ENCODE measurements around the gene RCOR1. TPM values are rescaled to one million over a fixed set of nuclear protein-coding genes. Genes with fewer than 3 reads are reported as not detected.
A peak's percentile ranks its signal among the peaks of the same experiment; 100 is the strongest.

The RCOR1 gene
- total and polyA plus RNA-seq, 9 donors = 7.2 to 22.3 (median 18.3) TPM

DNA sequence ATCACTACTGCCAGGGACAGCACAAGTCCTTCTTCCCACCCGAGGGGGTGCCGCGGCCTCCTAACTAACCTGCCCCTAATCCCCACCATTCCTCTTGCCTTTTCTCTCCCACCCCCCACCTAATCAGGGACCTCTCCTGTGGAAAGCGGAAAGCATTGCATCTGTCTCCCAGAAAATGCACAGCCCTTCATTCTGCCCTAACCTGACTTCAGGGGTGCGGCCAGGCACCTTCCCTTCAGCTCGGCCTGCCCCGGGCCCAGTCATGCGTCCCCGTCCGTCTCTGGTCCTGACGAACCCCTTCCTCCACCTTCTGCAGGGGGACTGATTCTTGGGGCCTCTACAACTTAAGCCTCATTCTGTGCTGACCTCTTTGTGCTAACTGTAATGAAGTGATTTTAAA, 140.9 kb downstream of the RCOR1 start:
- Histone ChIP-seq H3K4me1 (ENCODE audit: insufficient read depth) (no peaks in the 10 kb centered on the region), H3K4me3 (no peak overlapping the region), H3K9me3 (no peaks in the 10 kb centered on the region), H3K27me3 (no peaks in the 10 kb centered on the region), H3K36me3 (no peaks in the 10 kb centered on the region), H3K27ac (no peak overlapping the region)
- TF ChIP-seq, protein P1, sequence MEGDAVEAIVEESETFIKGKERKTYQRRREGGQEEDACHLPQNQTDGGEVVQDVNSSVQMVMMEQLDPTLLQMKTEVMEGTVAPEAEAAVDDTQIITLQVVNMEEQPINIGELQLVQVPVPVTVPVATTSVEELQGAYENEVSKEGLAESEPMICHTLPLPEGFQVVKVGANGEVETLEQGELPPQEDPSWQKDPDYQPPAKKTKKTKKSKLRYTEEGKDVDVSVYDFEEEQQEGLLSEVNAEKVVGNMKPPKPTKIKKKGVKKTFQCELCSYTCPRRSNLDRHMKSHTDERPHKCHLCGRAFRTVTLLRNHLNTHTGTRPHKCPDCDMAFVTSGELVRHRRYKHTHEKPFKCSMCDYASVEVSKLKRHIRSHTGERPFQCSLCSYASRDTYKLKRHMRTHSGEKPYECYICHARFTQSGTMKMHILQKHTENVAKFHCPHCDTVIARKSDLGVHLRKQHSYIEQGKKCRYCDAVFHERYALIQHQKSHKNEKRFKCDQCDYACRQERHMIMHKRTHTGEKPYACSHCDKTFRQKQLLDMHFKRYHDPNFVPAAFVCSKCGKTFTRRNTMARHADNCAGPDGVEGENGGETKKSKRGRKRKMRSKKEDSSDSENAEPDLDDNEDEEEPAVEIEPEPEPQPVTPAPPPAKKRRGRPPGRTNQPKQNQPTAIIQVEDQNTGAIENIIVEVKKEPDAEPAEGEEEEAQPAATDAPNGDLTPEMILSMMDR (IDR thresholded peaks at IDR 0.05) = no peak
- TF ChIP-seq POLR2A (IDR thresholded peaks at IDR 0.05) (no peak), EP300 (IDR thresholded peaks at IDR 0.05) (no peak)
- 87 to 88% (median 88%) methylated on average over 11 of the region's 11 CpGs for WGBS, 3 donors
- intact Hi-C loops (cut with DNase I) = no loop called here
- no peak for DNase-seq

GRCh38 chr14:102734436-102734835, 142.0 kb downstream of the RCOR1 start:
- H3K36me3 ChIP-seq = no peaks in the 10 kb centered on the region

DNA sequence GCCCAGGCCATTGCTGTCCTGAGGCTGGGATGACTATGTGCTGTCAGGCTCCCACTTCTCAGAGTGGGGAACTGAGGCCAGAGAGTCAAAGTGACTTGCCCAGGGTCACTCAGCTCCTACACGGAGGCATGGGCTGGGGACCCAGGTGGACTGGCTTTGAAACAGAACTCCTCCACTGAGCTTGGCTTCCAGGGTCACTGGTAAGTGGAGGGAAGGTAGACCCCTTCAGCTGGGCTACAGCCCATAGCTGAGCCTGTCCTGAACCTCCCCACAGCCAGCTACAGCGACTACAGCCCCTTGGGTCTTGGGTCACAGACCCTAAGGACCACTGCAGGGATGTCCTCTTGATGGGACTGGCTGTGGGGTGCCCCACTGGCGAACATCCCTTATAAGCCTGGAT, 144.5 kb downstream of the RCOR1 start:
- 85 to 97% (median 92%) methylated on average over 3 of the region's 3 CpGs for WGBS, 3 donors
- H3K27ac ChIP-seq = no peak overlapping the region
- no peaks in the 10 kb centered on the region for H3K4me1 ChIP-seq (ENCODE audit: insufficient read depth)
- TF ChIP-seq POLR2A (IDR thresholded peaks at IDR 0.05) (no peak), EP300 (IDR thresholded peaks at IDR 0.05) (no peak)
- TF ChIP-seq, protein P1 (IDR thresholded peaks at IDR 0.05) = no peak
- intact Hi-C loops (cut with DNase I) = loop anchor here in 1 of 4 donors (5.0 kb wide), 1 partner anchor 60 kb away; no protein-coding TSS in a partner anchor
- no peaks in the 10 kb centered on the region for H3K27me3 ChIP-seq
- peak in 1 of 5 donors; percentile 29 for DNase-seq
- no peak overlapping the region for H3K4me3 ChIP-seq
- H3K9me3 ChIP-seq = no peaks in the 10 kb centered on the region
- no peaks in the 10 kb centered on the region for H3K36me3 ChIP-seq

More at GRCh38 chr14:102734436-102734835, 142.0 kb downstream of the RCOR1 start:
- Histone ChIP-seq H3K27ac (no peak overlapping the region), H3K4me3 (no peak overlapping the region), H3K4me1 (ENCODE audit: insufficient read depth) (no peaks in the 10 kb centered on the region), H3K27me3 (no peaks in the 10 kb centered on the region), H3K9me3 (no peaks in the 10 kb centered on the region)
- intact Hi-C loops (cut with DNase I) = no loop called here
- DNase-seq = no peak
- WGBS, 3 donors = 92% methylated on average over 12 of the region's 12 CpGs
- TF ChIP-seq POLR2A (IDR thresholded peaks at IDR 0.05) (no peak), EP300 (IDR thresholded peaks at IDR 0.05) (no peak)
- TF ChIP-seq, protein P1 (IDR thresholded peaks at IDR 0.05) = no peak

DNA sequence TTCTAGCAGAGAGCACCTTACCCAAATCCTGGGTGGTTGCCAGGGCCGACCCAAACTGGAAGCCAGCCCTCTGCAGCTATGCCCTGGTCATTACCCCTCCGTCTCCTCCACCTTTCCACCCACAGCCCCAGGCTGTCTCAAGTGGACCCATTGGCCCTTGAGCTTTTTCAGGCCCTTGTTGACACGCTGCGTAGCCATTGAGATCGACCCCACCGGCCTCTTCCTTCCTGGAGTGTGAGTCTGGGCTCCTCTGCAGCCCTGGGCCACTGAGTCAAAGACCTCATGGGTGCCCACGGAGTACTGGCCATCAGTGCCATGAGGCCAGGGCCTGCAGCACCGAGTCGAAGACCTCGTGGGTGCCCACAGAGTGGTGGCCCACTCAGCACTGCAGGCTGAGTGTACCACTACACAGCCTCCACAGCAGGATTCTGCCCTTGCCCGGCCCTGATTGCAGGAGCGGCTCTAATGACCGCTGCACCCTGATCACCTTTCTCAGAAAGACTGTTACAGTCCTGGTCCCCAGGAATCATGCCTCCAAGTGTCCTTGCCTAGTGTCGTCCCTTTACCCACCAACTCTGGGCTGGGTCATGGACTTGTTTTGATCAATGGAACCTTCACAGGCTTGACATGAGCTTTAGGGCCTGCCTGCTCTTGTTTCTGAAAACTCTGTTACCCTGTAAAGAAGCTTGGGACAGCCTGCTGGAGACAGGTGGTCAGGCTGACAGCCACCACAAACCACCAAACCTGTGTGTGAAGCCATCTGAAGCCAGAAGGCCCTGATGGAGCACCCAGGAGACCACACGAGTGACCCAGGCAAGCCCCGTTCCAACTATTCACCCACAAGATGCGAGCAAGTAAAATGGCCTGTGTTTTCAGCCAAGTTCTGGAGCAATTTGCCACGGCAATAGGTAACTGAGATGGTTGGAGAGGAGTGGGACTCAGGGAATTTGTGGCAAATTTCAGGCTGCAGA, 145.2 kb downstream of the RCOR1 start:
- intact Hi-C loops (cut with DNase I) = loop anchor here in 1 of 4 donors (5.0 kb wide), 1 partner anchor 60 kb away; no protein-coding TSS in a partner anchor
- Histone ChIP-seq H3K4me1 (ENCODE audit: insufficient read depth) (no peaks in the 10 kb centered on the region), H3K9me3 (no peaks in the 10 kb centered on the region), H3K4me3 (no peak overlapping the region), H3K27ac (no peak overlapping the region), H3K27me3 (no peaks in the 10 kb centered on the region), H3K36me3 (no peaks in the 10 kb centered on the region)
- peak in 1 of 5 donors; percentile 11 for DNase-seq
- 92 to 97% (median 93%) methylated on average over 18 of the region's 18 CpGs for WGBS, 3 donors
- TF ChIP-seq EP300 (IDR thresholded peaks at IDR 0.05) (no peak), POLR2A (IDR thresholded peaks at IDR 0.05) (no peak)
- TF ChIP-seq, protein P1 (IDR thresholded peaks at IDR 0.05) = no peak

All from ovary (tissue), 9 donors.